ENCODE measurements around the gene NR2F2.

The NR2F2 gene

DNA sequence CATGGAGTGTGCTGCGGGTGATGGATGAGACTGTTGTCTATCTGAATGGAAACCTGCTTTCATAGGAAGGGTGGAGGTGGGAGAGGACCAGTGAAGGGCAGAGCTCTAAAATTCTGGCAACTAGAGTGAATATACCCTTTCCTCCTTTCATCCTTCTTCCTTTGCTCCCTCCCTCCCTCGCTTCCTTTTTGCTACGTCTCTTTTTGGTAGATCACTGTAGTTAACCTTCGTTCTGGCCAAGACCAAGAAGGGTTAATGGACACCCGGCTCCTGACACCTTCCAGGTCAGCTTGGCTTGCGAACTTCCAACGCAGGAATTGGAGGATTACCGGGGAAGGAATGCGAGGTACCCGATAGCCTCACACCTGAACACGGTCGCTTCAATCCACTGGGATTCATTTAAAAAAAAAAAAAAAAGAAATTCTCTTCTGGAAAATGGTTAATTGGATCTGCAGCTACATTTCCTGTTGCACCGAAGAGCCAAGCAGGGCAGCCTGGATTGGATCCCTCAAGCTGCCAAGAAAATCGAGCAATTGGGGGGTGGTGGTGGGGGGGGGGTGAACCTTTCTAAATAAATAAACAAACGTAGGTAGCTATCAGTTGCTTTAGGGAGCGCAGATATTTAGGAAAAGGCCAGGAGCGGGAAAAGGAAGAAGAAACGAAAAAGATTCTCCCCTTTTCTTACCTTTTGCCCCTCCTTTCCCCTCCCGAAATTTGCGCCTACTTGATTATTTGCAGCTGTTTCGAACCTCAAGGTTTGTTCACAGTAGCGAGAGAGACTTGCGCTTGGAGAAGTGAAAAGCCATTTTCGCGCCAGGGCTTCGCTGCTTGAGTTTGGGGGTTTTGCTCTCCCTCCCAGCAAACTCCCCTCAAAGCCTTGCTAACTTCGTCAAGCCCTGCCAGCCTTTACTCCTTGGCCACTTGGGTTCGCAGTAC lies 9.5 kb upstream of the NR2F2 start:
- FAIRE-seq: no peak

DNA sequence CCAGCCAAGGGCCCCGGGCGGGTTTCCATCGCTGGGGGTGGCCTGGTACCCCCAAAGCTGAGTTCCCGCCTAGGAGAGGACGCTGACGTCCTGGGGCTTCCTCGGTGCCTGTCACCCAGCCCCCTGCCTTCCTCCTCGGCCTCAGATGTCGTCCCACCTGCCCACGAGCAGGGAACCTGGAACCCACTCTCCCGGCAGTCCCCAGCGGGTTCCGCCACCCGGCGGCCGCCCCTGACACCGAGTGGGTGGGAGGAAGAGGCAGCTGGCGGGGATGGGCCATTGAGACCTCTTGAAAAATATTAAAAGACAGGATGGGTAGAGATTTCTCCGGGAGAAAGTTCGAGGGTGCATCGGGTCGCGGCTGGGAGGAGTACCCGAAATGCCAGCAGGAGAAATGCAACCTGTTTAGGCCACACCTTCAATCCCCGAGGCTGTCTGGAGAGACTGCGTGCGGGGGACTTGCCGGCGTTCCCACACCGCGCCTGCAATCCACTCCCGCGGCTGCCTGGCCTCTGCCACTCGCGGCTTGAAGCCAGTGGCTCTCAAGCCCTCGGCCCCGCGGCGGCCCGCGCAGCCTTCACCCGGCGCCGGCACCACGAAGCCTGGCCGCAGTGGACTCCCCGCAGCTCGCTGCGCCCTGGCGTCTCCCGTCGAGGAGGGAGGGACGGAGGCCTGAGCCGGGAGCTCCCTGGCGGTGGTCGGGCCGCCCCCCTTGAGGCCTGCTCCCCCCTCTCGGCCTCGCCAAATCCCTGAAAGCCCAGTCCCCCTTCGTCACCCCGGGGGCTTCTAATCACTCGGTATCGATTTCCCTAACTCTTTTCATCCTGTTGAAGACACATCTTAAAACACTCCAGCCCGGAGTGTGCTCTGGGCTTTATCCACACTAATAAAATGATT lies 8.6 kb upstream of the NR2F2 start:
- FAIRE-seq: no peak

- no peak for FAIRE-seq
These were observed 7.8 kb upstream of the NR2F2 start for GRCh38 chr15:96322536-96323318.

DNA sequence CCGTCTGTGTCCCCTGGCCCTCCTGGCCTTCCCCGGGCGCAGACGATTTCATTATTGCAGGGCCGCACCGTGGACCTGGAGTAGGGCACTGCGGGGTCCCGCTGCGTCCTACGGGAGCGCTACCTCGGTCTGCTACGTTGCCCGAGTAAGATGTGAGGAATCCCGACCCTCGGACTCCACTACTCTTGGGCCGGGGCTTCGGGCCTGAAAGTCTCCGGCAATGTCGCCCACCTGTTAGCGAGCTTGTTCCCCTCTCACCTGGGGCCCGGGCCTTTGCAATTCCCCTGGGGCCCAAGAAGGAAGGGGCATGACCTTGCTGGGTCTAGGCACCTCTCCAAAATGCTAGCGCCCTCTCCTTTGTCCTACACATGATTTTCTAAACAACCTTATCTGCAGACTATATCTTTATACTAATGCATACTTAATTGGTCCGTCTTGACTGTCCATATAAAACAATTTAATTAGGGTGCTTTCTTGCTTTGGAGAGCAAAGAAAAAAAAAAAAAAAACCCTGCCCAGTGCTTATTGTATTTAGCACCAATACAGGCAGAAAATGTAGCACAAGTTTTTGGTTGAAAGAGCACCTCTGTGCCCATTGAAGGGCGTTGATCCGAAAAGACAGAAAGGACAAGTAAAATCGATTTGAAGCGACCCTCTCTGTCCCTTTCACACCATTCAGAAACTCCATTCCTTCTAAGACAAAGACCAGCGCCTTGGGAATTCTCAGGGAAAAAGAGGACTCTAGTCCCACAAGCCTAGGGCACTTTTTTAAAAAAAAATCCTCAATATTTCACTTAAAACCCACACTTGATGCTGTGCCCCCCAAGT lies 7.0 kb upstream of the NR2F2 start:
- no peak for FAIRE-seq

DNA sequence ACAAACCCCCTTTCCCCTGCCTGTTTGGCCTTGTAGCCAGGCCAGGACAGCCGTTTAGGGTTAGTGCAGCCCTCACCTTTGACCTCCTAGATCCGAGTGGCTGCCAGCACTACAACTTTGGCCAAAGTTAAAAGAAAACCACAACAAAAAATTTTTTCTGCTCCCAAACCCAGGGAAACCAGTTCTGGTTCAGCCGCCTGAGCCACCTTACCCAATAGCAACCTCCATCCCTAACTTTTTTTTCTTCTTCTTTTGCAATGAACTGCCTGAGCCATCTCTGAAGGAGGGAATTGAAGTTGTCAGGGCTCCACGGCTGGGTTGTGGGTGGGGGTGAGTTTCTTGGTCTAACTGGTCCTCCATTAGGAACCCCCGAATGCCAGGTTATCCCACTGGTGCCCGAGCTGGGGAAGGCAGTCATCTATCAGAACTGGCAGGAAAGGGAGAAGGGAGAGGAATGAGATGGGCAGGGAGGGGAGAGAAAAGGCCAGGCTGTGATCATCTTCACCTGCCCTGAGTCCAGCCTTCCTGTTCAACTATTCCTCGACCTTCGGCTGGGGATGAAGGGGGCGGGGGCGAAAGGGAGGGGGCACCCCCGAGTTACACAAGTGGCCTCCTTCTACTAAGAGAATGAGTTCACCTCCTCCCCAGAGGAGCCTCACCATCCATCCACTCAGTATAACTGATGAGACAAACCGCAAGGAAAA lies 6.2 kb upstream of the NR2F2 start:
- no peak for FAIRE-seq

DNA sequence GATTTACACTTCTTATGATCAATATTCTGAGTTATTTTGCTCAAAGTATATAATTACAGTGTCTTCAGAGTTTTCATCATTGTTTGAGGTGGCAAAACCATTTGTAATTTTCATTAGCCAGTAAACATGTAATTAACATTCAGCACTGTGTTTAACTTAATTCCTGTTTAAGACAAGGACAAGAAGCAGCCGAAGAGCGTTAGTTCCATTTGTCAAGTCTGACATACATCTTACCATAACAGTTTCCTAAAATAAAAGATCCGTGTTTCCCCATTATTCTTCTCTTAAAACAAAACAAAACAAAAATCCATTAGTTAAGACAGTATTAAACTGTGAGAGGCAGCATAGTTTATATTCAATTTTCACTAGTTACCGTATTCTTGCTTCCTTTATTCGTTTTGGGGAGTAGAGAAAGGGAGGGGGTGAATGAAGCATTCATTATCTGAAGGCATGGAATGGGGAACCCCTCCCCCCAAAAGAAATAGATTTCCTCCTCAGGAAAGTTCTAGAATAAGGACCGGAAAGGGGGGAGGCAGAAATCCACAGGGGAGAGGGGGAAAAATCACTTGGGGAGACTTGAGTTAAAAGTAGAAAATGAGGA lies 5.5 kb upstream of the NR2F2 start:
- FAIRE-seq: no peak

DNA sequence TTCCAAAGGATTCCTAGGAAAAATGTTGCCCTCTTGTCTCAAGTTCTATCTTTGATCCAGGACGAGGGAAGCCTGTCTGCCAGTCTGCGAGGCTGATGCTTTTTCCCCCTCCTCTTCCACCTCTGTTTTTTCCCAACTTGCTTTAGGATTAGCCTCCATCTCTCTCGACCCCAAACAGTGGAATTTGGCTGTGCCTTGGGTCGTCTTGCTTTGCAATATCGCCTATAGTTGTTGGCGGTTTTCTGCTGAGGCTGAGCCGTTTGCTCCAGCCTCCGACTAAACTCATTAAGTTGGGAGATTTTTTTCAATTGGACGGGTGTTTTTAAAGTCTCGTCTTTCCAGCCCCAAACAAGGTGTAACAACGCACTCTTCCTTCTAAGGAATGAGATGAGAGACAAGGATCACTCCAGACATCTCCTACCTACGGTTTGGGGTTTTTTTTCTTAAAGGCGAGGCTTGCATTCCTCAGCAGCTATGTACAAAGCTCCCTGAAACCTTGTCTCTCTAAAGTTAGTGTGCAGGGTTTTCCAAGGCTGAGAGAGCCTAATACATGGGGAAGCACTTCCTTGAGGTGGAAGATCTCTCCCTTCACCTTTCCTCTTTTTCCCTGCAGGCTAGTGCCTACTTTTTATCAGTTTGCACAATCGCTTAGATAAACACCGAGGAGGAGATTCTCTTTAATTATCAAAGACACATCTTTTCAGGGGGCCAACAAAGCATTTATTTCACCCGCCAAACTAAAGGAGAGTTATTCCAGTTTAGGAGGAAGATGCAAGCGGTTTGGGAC lies 4.8 kb upstream of the NR2F2 start:
- FAIRE-seq: no peak

GRCh38 chr15:96326328-96327154 lies 4.0 kb upstream of the NR2F2 start:
- FAIRE-seq: no peak

- FAIRE-seq: peak; percentile 56
These were observed 3.3 kb upstream of the NR2F2 start for GRCh38 chr15:96327155-96327741.

DNA sequence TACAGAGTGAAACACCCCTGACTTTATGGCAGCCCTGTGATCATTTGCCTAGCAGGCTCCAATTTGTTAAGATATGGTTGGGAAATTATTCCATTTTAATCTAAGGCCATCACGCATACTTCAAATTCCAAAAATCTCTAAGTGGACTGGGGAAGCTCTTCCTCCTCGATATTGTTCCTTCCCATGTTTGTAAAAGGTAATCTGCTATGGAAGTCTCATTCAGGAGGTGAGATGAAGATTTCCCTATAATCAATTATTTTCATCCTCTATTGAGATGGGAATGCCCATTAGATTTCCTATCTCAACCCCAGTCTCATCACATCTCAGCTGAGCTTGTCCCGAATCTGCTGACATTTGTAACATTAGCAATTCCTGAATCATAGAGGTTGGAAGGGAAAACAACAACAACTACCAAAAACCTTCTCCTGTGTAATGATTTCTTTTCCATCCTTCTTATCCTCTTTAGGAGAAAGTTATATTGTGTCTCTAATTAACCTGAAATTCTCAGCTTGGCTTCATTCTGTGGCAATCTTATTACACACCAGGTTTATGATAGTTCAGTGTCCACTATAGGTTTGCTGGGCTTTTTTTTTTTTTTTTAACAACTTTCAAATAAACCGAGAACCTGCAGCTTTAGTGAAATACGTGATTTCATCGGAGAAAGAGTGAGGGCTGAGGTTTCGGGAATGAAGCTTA lies 2.2 kb upstream of the NR2F2 start:
- FAIRE-seq: no peak

DNA sequence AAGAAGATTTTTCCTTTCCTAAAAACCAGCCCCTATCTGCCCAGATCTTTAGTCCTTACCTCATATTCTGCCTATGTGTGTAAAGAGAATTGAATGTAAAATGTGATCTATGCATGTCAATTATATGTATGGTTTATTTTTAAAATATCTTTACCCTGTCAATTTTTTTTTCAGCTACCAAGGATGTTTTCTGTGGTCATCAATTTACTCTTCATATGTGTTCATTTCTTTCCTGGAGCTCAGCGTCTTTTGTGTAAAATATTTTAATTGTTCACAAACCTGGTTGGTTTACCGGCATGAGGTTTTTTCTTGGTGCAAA lies 1.7 kb upstream of the NR2F2 start:
- no peak for FAIRE-seq

GRCh38 chr15:96329403-96329981 lies 1.0 kb upstream of the NR2F2 start:
- no peak for FAIRE-seq

DNA sequence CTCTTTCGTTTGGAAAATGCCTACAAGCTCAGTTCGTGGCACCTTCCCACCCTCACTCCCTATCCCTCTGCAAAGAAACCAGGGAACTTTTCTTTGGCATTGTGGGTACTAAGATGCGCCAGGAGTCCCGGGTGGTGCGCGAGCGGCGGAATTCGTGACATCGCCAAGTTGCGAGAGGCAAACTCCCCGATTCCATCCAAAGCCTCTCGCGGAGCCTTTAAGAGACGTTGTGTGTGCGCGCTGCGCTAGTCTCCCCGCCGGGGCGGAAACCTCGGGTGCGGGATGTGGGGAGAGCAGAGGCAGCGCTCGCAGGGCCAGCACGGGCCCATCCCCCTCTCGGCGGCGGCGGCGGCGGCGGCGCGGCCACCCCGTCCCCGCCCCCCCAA lies 443 bp upstream of the NR2F2 start:
- FAIRE-seq: no peak

DNA sequence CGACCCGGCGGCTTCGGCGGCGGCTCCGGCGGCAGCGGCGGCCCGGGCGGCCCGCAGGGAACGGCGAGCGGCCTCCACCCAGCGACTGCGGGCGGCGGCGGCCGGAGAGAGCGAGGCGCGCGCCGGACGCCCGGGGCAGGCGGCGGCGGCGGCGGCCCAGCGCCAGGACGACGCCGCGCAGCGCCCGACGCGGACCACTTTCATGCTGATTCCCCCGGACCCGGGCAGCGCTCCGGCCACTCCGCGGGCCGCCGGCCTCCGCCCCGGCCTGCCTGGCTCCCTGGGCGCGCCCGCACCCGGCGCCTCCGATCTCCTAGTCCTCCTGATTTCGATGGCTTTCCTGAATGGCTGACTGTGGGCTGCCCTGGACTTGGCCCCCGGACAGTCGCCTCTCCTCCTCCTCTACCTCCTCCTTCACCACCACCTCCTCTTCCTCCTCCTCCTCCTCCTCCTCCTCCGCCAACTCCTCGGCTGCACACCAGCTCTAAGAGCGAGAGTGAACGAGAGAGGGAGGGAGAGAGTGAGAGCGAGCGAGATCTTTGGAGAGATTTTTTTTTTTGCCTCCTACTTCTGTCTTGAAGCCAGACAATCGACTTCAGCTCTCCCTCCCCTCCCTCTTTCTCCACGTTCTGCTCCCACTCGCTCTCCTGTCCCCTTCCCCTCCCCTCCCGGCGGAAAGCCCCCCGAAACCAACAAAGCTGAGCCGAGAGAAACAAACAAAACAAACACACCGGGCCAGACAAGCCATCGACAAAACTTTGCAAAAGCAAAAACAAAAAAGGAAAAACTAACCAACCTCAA lies 844 bp downstream of the NR2F2 start:
- no peak for FAIRE-seq

GRCh38 chr15:96331945-96332636 lies 1.6 kb downstream of the NR2F2 start:
- no peak for FAIRE-seq

GRCh38 chr15:96332637-96333121 lies 2.2 kb downstream of the NR2F2 start:
- FAIRE-seq: no peak

Data from islet of Langerhans (tissue), 1 donor.